ENCODE results near the gene ANKRD35. TPM values are rescaled to one million over a fixed set of nuclear protein-coding genes. Genes with fewer than 3 reads are reported as not detected.
"Not testable (repeated sequence)": the region's sequence is repeated elsewhere in the genome, so short reads cannot be mapped to it uniquely, and the experiment has no call there.

The ANKRD35 gene
- total and polyA plus RNA-seq, 10 of the 15 experiments (the other 5 are each of a cell fraction or from before 2014, with no cell fraction given), result 0.01 to 0.08 TPM; not detected in 8

DNA sequence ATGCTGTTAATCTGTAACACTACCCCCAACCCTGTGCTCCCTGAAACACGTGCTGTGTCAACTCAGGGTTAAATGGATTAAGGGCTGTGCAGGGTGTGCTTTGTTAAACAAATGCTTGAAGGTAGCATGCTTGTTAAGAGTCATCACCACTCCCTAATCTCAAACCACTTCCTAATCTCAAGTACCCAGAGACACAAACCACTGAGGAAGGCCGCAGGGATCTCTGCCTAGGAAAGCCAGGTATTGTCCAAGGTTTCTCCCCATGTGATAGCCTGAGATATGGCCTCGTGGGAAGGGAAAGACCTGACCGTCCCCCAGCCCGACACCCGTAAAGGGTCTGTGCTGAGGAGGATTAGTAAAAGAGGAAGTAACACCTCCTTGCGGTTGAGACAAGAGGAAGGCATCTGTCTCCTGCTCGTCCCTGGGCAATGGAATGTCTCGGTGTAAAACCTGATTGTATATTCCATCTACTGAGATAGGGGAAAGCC is 46.9 kb upstream of the ANKRD35 start:
- in situ Hi-C loops (cut with MboI); RAD21 ChIA-PET (ENCODE audit: unreplicated experiment); H4K20me1 ChIP-seq (ENCODE audit: control insufficient read depth, insufficient read depth); H3K36me3 ChIP-seq (ENCODE audit: control insufficient read depth in 2 of 2, insufficient read depth in 2 of 2, low read length in 1 of 2); H3K9ac ChIP-seq (ENCODE audit: control insufficient read depth, insufficient read depth, low read length); BruUV-seq (replicated peaks); H3K4me3 ChIP-seq; H3K79me2 ChIP-seq (ENCODE audit: control insufficient read depth, insufficient read depth, low read length); FAIRE-seq; H3K27me3 ChIP-seq (replicated peaks in 1 of 2; ENCODE audit: control insufficient read depth in 2 of 2, insufficient read depth in 2 of 2, low read length in 1 of 2); H3K9me3 ChIP-seq (replicated peaks; ENCODE audit: control insufficient read depth, insufficient read depth, low read length); intact Hi-C loops (cut with micrococcal nuclease; ENCODE audit: unreplicated experiment); DNase-seq (ENCODE audit: low read depth, low spot score); H3K4me1 ChIP-seq (ENCODE audit: control insufficient read depth, insufficient read depth, low read length): not testable (repeated sequence)
- peak; percentile 42 for ATAC-seq
- ChIA-PET SMC1A (ENCODE audit: uncharacterized antibody, unreplicated experiment) (interaction anchor here (1.2 to 1.8 kb wide), 2 partner anchors 25 to 47 kb away, joined by 6 to 12 read pairs; partner anchors contain the start of gene LIX1L), POLR2A (interaction anchor here (1.1 to 2.5 kb wide), 5 partner anchors 8 to 31 kb away, joined by 3 to 11 read pairs (median 7); partner anchors contain the start of genes ANKRD34A, LIX1L and POLR3GL), CTCF (interaction anchor here (1.2 kb wide), 3 partner anchors 24 to 49 kb away, joined by 3 to 7 read pairs (median 5); partner anchors contain the start of gene LIX1L)
- 0% methylated on average over 9 of the region's 9 CpGs for WGBS (ENCODE audit: insufficient coverage, insufficient replicate concordance, low lambda C conversion rate, missing lambda C conversion rate)
- peak overlapping the region; percentile 3 for H2AFZ ChIP-seq (ENCODE audit: control insufficient read depth, low read depth, low read length)
- H3K4me2 ChIP-seq (ENCODE audit: control insufficient read depth, insufficient read depth), result peak overlapping the region; percentile 33; the same call in 1 of the 2 replicates
- H3K27ac ChIP-seq (ENCODE audit: control insufficient read depth, insufficient read depth), result peak overlapping the region; percentile 63
- TF ChIP-seq IKZF2 (IDR thresholded peaks at IDR 0.05) (peak; percentile 94 to 95), NR2C1 (IDR thresholded peaks at IDR 0.05) (peak; percentile 27; the same call in 1 of the 2 replicates), NBN (IDR thresholded peaks at IDR 0.05) (peak; percentile 76), DPF2 (IDR thresholded peaks at IDR 0.05) (peak; percentile 87), SPI1 (IDR thresholded peaks at IDR 0.05; ENCODE audit: borderline replicate concordance, insufficient read depth, low read depth, low read length) (peak; percentile 46; the same call in 1 of the 2 replicates), EED (IDR thresholded peaks at IDR 0.05; ENCODE audit: low read depth) (peak; percentile 91), MTA2 (IDR thresholded peaks at IDR 0.05; ENCODE audit: low read depth) (peak; percentile 65; the same call in 1 of the 2 replicates), NR2F1 (conservative IDR thresholded peaks at IDR 0.05) (peak; percentile 44; the same call in 1 of the 2 replicates), CBFB (IDR thresholded peaks at IDR 0.05; ENCODE audit: low read depth) (peak; percentile 33; the same call in 1 of the 2 replicates), MEF2B (IDR thresholded peaks at IDR 0.05; ENCODE audit: partially characterized antibody, poor library complexity, severe bottlenecking) (peak; percentile 46), BMI1 (IDR thresholded peaks at IDR 0.05; ENCODE audit: borderline replicate concordance) (peak; percentile 5; the same call in 1 of the 2 replicates), BHLHE40 (IDR thresholded peaks at IDR 0.05; ENCODE audit: borderline replicate concordance in 1 of 2, low read depth in 2 of 2, low read length in 1 of 2) (peak; percentile 75 to 85)
- TF ChIP-seq, protein P1, sequence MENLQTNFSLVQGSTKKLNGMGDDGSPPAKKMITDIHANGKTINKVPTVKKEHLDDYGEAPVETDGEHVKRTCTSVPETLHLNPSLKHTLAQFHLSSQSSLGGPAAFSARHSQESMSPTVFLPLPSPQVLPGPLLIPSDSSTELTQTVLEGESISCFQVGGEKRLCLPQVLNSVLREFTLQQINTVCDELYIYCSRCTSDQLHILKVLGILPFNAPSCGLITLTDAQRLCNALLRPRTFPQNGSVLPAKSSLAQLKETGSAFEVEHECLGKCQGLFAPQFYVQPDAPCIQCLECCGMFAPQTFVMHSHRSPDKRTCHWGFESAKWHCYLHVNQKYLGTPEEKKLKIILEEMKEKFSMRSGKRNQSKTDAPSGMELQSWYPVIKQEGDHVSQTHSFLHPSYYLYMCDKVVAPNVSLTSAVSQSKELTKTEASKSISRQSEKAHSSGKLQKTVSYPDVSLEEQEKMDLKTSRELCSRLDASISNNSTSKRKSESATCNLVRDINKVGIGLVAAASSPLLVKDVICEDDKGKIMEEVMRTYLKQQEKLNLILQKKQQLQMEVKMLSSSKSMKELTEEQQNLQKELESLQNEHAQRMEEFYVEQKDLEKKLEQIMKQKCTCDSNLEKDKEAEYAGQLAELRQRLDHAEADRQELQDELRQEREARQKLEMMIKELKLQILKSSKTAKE (IDR thresholded peaks at IDR 0.05; ENCODE audit: low read depth, poor library complexity, severe bottlenecking), result peak; percentile 66
- TF ChIP-seq, protein P2, sequence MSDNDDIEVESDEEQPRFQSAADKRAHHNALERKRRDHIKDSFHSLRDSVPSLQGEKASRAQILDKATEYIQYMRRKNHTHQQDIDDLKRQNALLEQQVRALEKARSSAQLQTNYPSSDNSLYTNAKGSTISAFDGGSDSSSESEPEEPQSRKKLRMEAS (IDR thresholded peaks at IDR 0.05; ENCODE audit: low read depth, low read length), result 0 out of 2 replicates have a peak, but pooled peaks have one; percentile 23
- TF ChIP-seq, protein P3, sequence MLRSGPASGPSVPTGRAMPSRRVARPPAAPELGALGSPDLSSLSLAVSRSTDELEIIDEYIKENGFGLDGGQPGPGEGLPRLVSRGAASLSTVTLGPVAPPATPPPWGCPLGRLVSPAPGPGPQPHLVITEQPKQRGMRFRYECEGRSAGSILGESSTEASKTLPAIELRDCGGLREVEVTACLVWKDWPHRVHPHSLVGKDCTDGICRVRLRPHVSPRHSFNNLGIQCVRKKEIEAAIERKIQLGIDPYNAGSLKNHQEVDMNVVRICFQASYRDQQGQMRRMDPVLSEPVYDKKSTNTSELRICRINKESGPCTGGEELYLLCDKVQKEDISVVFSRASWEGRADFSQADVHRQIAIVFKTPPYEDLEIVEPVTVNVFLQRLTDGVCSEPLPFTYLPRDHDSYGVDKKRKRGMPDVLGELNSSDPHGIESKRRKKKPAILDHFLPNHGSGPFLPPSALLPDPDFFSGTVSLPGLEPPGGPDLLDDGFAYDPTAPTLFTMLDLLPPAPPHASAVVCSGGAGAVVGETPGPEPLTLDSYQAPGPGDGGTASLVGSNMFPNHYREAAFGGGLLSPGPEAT (IDR thresholded peaks at IDR 0.05; ENCODE audit: low read depth), result peak; percentile 94
- TF ChIP-seq, protein P4, sequence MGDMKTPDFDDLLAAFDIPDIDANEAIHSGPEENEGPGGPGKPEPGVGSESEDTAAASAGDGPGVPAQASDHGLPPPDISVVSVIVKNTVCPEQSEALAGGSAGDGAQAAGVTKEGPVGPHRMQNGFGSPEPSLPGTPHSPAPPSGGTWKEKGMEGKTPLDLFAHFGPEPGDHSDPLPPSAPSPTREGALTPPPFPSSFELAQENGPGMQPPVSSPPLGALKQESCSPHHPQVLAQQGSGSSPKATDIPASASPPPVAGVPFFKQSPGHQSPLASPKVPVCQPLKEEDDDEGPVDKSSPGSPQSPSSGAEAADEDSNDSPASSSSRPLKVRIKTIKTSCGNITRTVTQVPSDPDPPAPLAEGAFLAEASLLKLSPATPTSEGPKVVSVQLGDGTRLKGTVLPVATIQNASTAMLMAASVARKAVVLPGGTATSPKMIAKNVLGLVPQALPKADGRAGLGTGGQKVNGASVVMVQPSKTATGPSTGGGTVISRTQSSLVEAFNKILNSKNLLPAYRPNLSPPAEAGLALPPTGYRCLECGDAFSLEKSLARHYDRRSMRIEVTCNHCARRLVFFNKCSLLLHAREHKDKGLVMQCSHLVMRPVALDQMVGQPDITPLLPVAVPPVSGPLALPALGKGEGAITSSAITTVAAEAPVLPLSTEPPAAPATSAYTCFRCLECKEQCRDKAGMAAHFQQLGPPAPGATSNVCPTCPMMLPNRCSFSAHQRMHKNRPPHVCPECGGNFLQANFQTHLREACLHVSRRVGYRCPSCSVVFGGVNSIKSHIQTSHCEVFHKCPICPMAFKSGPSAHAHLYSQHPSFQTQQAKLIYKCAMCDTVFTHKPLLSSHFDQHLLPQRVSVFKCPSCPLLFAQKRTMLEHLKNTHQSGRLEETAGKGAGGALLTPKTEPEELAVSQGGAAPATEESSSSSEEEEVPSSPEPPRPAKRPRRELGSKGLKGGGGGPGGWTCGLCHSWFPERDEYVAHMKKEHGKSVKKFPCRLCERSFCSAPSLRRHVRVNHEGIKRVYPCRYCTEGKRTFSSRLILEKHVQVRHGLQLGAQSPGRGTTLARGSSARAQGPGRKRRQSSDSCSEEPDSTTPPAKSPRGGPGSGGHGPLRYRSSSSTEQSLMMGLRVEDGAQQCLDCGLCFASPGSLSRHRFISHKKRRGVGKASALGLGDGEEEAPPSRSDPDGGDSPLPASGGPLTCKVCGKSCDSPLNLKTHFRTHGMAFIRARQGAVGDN (IDR thresholded peaks at IDR 0.05), result peak; percentile 97

All from GM12878 (cell line).